ENCODE measurements around the gene RNF186.

GRCh38 chr1:19774180-19774785 lies 40.8 kb downstream of the RNF186 start:
- TF ChIP-seq TAF1 (IDR thresholded peaks at IDR 0.05; ENCODE audit: borderline replicate concordance, insufficient read depth, low read length) (no peak), POLR2AphosphoS5 (IDR thresholded peaks at IDR 0.05; ENCODE audit: low read depth, low read length) (no peak), REST (IDR thresholded peaks at IDR 0.05; ENCODE audit: insufficient read depth in 1 of 2, low read depth in 2 of 2, low read length in 2 of 2) (no peak)
